Bronchial smooth muscle cell (primary cell): Measurements from ENCODE around the gene BLTP2. TPM values are rescaled to one million over a fixed set of nuclear protein-coding genes. Genes with fewer than 3 reads are reported as not detected.

Experiments
- total RNA-seq: library from RNA; depleted of rRNA; stranded (reverse); fragments of >200 nt; gene quantifications from 2 replicates; pipeline ENCODE4 v1.2.1, GENCODE V29; 2014

BLTP2 gene
- total RNA-seq: 110 and 118 TPM in 2 replicates

GRCh38 chr17:28644787-28645575 is at the start of gene BLTP2:
BLTP2 (minus strand) TSS chr17:28645158; CDS start chr17:28645056, 102 bp downstream.

GRCh38 chr17:28661635-28662526 is 16.9 kb upstream of the BLTP2 start, which contains the start of the genes SDF2 and SUPT6H:
SDF2 (minus strand) TSS chr17:28661906; CDS start chr17:28661876, 30 bp downstream.
SUPT6H (plus strand) TSS chr17:28662205; CDS start chr17:28673402, 11,197 bp downstream.

GRCh38 chr17:28613931-28614381 is 31.0 kb downstream of the BLTP2 start, which contains the start of gene RSKR:
RSKR (minus strand) TSS chr17:28614185; CDS start chr17:28614161, 24 bp downstream.

GRCh38 chr17:28598799-28599310 is 46.1 kb downstream of the BLTP2 start, which contains the start of gene SPAG5:
SPAG5 (minus strand) TSS chr17:28599025; CDS start chr17:28598946, 79 bp downstream.

Other genes with a start within 250 kb of the BLTP2 start
- 1.9 and 4.0 TPM in 2 replicates for gene SLC46A1, start 238.9 kb downstream of the BLTP2 start, total RNA-seq
- gene SLC13A2, start 171.5 kb downstream of the BLTP2 start, total RNA-seq: not detected in 2 replicates
- not detected in 2 replicates for gene FOXN1, start 138.8 kb downstream of the BLTP2 start, total RNA-seq
- 22.5 and 23.4 TPM in 2 replicates for gene UNC119, start 92.5 kb downstream of the BLTP2 start, total RNA-seq
- 26.6 and 49.2 TPM in 2 replicates for gene PIGS, start 73.6 kb downstream of the BLTP2 start, total RNA-seq
- 35.7 and 53.3 TPM in 2 replicates for gene ALDOC, start 68.3 kb downstream of the BLTP2 start, total RNA-seq
- gene SPAG5, start 46.1 kb downstream of the BLTP2 start, total RNA-seq: 2.6 and 7.1 TPM in 2 replicates
- 2.0 and 3.8 TPM in 2 replicates for gene RSKR, start 31.0 kb downstream of the BLTP2 start, total RNA-seq
- gene SDF2, start 16.7 kb upstream of the BLTP2 start, total RNA-seq: 77.9 and 90.4 TPM in 2 replicates
- 40.3 and 53.1 TPM in 2 replicates for gene SUPT6H, start 17.0 kb upstream of the BLTP2 start, total RNA-seq
- 1.6 and 2.9 TPM in 2 replicates for gene PROCA1, start 66.7 kb upstream of the BLTP2 start, total RNA-seq
- 150 and 173 TPM in 2 replicates for gene RAB34, start 72.7 kb upstream of the BLTP2 start, total RNA-seq
- 733 and 1,314 TPM in 2 replicates for gene RPL23A, start 74.8 kb upstream of the BLTP2 start, total RNA-seq
- 3.3 and 6.1 TPM in 2 replicates for gene TLCD1, start 81.1 kb upstream of the BLTP2 start, total RNA-seq
- 5.0 and 7.2 TPM in 2 replicates for gene NEK8, start 83.6 kb upstream of the BLTP2 start, total RNA-seq
- 23.8 and 26.6 TPM in 2 replicates for gene TRAF4, start 98.9 kb upstream of the BLTP2 start, total RNA-seq
- gene FAM222B, start 197.6 kb upstream of the BLTP2 start, total RNA-seq: 1.5 and 1.6 TPM in 2 replicates
- 11.1 and 12.5 TPM in 2 replicates for gene ERAL1, start 209.9 kb upstream of the BLTP2 start, total RNA-seq